ENCODE data around the gene LMAN1L. TPM values are rescaled to one million over a fixed set of nuclear protein-coding genes. Genes with fewer than 3 reads are reported as not detected.

LMAN1L gene
- total RNA-seq, 1 experiment from 2014 or later: not detected

DNA sequence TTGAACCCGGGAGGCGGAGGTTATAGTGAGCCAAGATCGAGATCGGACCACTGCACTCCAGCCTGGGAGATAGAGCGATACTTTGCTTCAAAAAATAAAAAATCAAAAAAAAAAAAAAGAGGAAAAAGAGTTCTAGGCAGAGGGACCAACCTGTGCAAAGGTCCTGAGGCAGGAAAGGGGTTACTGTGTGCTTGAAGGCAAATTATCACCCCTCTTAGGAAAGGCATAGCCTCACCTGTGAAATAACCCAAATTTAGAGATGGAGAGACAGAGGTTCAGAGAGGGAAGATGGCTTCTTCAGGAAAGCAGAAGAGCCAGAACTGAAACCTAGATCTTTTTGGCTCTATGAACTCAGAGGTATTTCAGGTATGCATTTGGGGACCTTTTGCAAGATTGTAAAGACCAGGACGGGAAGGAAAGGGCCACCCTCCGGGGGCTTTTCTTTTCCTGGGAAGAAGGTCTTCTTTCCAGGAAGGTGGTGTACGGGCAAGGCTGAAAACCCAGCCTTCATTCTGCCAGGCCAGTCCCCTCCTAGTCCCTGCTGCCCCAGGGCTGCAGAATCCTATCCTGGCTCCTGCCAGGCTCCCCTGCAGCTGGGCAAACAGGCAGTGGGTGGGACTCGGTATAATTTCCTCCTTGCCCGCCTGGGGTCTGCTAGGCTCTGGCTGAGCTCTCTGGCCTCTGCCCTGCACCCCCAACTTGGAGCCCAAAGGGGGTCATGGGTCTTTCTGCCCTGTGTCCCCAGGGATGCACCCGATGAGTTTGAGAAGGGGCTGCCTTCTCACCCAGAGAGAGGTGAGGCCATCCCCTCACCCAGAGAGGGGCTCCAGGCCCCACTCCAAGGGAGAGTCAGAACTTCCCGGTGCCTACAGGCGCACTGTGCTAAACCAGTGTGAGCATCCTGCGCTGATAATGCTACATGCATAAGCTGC is 45.2 kb upstream of the LMAN1L start:
- DNase-seq (ENCODE audit: low spot score) (no peak), ATAC-seq (no peak)
- TF ChIP-seq RELA (CRISPR knock-in tag; IDR thresholded peaks at IDR 0.05; ENCODE audit: borderline replicate concordance): no peak
- ChIA-PET POLR2A (interaction anchor here (0.9 to 1.8 kb wide), 2 partner anchors 7 to 135 kb away, joined by 3 to 20 read pairs; no protein-coding TSS in a partner anchor), CTCF (interaction anchor here (0.5 to 12.6 kb wide), 47 partner anchors 8 to 770 kb away, joined by 3 to 409 read pairs (median 7); partner anchors contain the start of genes CPLX3, CSK, CYP1A1 and CYP1A2)
- H3K27me3 Mint-ChIP-seq (ENCODE audit: low read depth): peaks cover 14% of the 10 kb centered on the region
- no peak overlapping the region for H3K27ac Mint-ChIP-seq
- H3K4me3 Mint-ChIP-seq: no peak overlapping the region
- H3K4me1 Mint-ChIP-seq: peaks cover 19% of the 10 kb centered on the region
- H3K36me3 Mint-ChIP-seq: no peaks in the 10 kb centered on the region
- H3K9me3 Mint-ChIP-seq: no peaks in the 10 kb centered on the region

DNA sequence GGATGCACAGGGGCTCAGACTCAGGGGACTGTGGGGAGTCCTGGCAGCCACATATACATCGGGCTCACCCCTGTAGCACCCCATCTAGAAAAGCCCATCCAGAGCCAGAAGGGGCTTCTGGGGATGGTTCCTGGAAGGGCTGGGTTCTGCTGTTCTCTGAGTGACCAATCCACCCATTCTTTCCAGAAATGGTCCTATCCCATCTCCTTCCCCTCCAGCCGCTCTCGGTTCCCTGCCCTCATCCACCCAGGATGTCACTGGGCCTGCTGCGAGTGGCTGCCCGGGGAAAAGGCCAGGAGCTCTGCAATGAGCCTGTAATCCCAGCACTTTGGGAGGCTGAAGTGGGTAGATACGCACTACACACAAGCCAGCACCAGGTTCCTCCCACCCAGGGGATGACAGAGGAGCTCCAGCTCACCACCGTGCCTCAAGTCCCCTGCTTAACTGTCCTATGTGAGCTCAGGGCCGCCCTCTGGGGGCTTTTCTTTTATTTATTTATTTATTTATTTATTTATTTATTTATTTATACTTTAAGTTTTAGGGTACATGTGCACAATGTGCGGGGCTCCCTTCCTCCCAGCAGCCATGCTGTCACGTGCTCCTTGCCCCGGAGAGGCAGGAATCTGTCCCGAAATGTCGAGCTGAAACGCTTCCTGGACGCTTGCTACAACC is 44.4 kb upstream of the LMAN1L start:
- ATAC-seq (0 out of 2 replicates have a peak, but pooled peaks have one; percentile 3), DNase-seq (ENCODE audit: low spot score) (no peak)
- ChIA-PET CTCF (interaction anchor here (0.5 to 12.6 kb wide), 59 partner anchors 9 to 1400 kb away, joined by 3 to 409 read pairs (median 6); partner anchors contain the start of genes COX5A, CPLX3, CSK and CYP1A1), POLR2A (interaction anchor here (0.9 to 1.8 kb wide), 3 partner anchors 8 to 153 kb away, joined by 3 to 20 read pairs (median 3); partner anchors contain the start of gene CLK3)
- Mint-ChIP-seq H3K36me3 (no peaks in the 10 kb centered on the region), H3K27ac (no peak overlapping the region), H3K4me1 (peaks cover 17% of the 10 kb centered on the region), H3K27me3 (ENCODE audit: low read depth) (peaks cover 21% of the 10 kb centered on the region), H3K4me3 (peak overlapping the region; percentile 58), H3K9me3 (no peaks in the 10 kb centered on the region)
- TF ChIP-seq CBFB (CRISPR knock-in tag; IDR thresholded peaks at IDR 0.05; ENCODE audit: low read depth) (no peak), SP1 (CRISPR knock-in tag; conservative IDR thresholded peaks at IDR 0.05) (no peak), GABPB1 (CRISPR knock-in tag; IDR thresholded peaks at IDR 0.05) (no peak), OVOL2 (CRISPR knock-in tag; IDR thresholded peaks at IDR 0.05; ENCODE audit: borderline replicate concordance) (no peak)
- TF ChIP-seq, protein P1, sequence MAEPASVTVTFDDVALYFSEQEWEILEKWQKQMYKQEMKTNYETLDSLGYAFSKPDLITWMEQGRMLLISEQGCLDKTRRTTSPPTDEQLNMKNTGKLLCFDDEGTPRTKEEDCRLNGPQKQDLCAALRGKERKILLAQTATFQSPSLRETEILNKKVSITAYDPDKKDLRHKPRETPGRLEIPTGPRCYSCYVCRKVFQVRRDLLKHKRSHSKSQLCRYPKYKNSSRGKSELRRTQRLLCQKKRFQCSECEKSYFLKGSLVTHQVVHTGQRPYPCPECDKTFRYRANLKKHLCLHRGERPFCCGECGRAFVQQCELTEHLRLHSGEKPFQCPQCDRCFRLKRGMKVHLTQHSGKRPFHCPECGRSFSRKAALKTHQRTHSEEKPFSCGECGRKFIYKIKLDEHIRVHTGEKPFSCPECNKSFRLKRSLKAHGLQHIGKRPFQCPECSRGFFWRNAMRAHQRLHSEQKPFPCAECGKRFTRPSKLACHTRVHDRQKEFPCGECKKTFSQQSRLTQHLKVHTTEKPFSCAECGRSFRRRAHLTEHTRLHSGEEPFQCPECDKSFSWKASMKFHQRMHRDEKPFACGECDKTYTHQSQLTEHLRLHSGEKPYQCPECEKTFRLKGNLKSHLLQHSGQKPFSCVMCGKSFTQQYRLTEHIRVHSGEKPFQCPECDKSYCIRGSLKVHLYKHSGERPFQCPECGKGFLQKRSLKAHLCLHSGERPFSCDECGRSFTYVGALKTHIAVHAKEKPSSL (CRISPR knock-in tag; conservative IDR thresholded peaks at IDR 0.05): no peak
- TF ChIP-seq, protein P2, sequence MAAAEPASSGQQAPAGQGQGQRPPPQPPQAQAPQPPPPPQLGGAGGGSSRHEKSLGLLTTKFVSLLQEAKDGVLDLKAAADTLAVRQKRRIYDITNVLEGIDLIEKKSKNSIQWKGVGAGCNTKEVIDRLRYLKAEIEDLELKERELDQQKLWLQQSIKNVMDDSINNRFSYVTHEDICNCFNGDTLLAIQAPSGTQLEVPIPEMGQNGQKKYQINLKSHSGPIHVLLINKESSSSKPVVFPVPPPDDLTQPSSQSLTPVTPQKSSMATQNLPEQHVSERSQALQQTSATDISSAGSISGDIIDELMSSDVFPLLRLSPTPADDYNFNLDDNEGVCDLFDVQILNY (CRISPR knock-in tag; IDR thresholded peaks at IDR 0.05): no peak
- TF ChIP-seq, protein P3, sequence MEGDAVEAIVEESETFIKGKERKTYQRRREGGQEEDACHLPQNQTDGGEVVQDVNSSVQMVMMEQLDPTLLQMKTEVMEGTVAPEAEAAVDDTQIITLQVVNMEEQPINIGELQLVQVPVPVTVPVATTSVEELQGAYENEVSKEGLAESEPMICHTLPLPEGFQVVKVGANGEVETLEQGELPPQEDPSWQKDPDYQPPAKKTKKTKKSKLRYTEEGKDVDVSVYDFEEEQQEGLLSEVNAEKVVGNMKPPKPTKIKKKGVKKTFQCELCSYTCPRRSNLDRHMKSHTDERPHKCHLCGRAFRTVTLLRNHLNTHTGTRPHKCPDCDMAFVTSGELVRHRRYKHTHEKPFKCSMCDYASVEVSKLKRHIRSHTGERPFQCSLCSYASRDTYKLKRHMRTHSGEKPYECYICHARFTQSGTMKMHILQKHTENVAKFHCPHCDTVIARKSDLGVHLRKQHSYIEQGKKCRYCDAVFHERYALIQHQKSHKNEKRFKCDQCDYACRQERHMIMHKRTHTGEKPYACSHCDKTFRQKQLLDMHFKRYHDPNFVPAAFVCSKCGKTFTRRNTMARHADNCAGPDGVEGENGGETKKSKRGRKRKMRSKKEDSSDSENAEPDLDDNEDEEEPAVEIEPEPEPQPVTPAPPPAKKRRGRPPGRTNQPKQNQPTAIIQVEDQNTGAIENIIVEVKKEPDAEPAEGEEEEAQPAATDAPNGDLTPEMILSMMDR (IDR thresholded peaks at IDR 0.05): no peak
- TF ChIP-seq, protein P4, sequence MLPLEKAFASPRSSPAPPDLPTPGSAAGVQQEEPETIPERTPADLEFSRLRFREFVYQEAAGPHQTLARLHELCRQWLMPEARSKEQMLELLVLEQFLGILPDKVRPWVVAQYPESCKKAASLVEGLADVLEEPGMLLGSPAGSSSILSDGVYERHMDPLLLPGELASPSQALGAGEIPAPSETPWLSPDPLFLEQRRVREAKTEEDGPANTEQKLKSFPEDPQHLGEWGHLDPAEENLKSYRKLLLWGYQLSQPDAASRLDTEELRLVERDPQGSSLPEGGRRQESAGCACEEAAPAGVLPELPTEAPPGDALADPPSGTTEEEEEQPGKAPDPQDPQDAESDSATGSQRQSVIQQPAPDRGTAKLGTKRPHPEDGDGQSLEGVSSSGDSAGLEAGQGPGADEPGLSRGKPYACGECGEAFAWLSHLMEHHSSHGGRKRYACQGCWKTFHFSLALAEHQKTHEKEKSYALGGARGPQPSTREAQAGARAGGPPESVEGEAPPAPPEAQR (CRISPR knock-in tag; IDR thresholded peaks at IDR 0.05): no peak
- TF ChIP-seq, protein P5, sequence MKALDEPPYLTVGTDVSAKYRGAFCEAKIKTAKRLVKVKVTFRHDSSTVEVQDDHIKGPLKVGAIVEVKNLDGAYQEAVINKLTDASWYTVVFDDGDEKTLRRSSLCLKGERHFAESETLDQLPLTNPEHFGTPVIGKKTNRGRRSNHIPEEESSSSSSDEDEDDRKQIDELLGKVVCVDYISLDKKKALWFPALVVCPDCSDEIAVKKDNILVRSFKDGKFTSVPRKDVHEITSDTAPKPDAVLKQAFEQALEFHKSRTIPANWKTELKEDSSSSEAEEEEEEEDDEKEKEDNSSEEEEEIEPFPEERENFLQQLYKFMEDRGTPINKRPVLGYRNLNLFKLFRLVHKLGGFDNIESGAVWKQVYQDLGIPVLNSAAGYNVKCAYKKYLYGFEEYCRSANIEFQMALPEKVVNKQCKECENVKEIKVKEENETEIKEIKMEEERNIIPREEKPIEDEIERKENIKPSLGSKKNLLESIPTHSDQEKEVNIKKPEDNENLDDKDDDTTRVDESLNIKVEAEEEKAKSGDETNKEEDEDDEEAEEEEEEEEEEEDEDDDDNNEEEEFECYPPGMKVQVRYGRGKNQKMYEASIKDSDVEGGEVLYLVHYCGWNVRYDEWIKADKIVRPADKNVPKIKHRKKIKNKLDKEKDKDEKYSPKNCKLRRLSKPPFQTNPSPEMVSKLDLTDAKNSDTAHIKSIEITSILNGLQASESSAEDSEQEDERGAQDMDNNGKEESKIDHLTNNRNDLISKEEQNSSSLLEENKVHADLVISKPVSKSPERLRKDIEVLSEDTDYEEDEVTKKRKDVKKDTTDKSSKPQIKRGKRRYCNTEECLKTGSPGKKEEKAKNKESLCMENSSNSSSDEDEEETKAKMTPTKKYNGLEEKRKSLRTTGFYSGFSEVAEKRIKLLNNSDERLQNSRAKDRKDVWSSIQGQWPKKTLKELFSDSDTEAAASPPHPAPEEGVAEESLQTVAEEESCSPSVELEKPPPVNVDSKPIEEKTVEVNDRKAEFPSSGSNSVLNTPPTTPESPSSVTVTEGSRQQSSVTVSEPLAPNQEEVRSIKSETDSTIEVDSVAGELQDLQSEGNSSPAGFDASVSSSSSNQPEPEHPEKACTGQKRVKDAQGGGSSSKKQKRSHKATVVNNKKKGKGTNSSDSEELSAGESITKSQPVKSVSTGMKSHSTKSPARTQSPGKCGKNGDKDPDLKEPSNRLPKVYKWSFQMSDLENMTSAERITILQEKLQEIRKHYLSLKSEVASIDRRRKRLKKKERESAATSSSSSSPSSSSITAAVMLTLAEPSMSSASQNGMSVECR (CRISPR knock-in tag; IDR thresholded peaks at IDR 0.05; ENCODE audit: borderline replicate concordance): no peak
- TF ChIP-seq, protein P6, sequence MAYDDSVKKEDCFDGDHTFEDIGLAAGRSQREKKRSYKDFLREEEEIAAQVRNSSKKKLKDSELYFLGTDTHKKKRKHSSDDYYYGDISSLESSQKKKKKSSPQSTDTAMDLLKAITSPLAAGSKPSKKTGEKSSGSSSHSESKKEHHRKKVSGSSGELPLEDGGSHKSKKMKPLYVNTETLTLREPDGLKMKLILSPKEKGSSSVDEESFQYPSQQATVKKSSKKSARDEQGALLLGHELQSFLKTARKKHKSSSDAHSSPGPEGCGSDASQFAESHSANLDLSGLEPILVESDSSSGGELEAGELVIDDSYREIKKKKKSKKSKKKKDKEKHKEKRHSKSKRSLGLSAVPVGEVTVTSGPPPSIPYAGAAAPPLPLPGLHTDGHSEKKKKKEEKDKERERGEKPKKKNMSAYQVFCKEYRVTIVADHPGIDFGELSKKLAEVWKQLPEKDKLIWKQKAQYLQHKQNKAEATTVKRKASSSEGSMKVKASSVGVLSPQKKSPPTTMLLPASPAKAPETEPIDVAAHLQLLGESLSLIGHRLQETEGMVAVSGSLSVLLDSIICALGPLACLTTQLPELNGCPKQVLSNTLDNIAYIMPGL (CRISPR knock-in tag; IDR thresholded peaks at IDR 0.05): no peak
- TF ChIP-seq, protein P7, sequence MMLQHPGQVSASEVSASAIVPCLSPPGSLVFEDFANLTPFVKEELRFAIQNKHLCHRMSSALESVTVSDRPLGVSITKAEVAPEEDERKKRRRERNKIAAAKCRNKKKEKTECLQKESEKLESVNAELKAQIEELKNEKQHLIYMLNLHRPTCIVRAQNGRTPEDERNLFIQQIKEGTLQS (CRISPR knock-in tag; conservative IDR thresholded peaks at IDR 0.05): no peak
